HCT116 (cell line): ENCODE data around the gene BBX. TPM values are rescaled to one million over a fixed set of nuclear protein-coding genes. Genes with fewer than 3 reads are reported as not detected.

Source experiments
- ATAC-seq: fragments of 200-7000 bp; cut with Tn5 transposase; 2 replicates; pipeline ENCODE4 v1.9.1; 2020; ENCODE audit warnings: mild to moderate bottlenecking, moderate library complexity
- BruUV-seq: library from RNA; stranded (reverse); fragments of 400-500 nt; replicated peaks from 2 replicates; lab custom pipeline; 2021; lab: Mats Ljungman, UMichigan
- CTCF ChIA-PET: fragments of 300-600 bp; sonication (Branson Sonifier 250); formaldehyde crosslinking; loops from one replicate; lab custom pipeline; 2021; ENCODE audit warnings: antibody characterized with exemption; lab: Charles Lee
- POLR2A ChIA-PET: fragments of 300-600, 350-600 bp; sonication (Branson Sonifier 250); formaldehyde crosslinking; loops from one replicate; lab custom pipeline; 2021; ENCODE audit warnings: antibody characterized with exemption; lab: Charles Lee
- RAD21 ChIA-PET, 2 experiments: fragments of 300-600 bp; sonication (Branson Sonifier 250); formaldehyde crosslinking; loops; one replicate each; lab custom pipeline; 2023; ENCODE audit warnings: low total read pairs in 2 of 2; ENCODE audit not compliant: uncharacterized antibody in 2 of 2, unreplicated experiment in 2 of 2, low non-redundant PET in 1 of 2; lab: Charles Lee
- DNase-seq: peaks from one replicate; pipeline ENCODE4 v3.0.0-alpha.2; 2010; ENCODE audit warnings: low read depth, low spot score
- H2AFZ ChIP-seq: fragments of 200-600 bp; shearing (Covaris generic), sonication (generic); 2 replicates; pipeline ENCODE4 v1.6.1; 2017; ENCODE audit warnings: low read depth, mixed run types, mixed read lengths, antibody characterized with exemption, low read length; ENCODE audit not compliant: poor library complexity, severe bottlenecking
- H3K27ac ChIP-seq: 2 replicates; pipeline ENCODE4 v1.5.1; 2012; ENCODE audit warnings: low read depth, low read length
- H3K27me3 ChIP-seq: fragments of 200-600 bp; sonication (generic); 2 replicates; pipeline ENCODE4 v1.6.1; 2016; ENCODE audit warnings: mixed run types, low read length, mixed read lengths; ENCODE audit not compliant: insufficient read depth
- H3K36me3 ChIP-seq, 2 experiments: fragments of 200-500 bp in 1 of 2; fragments of 200-600 bp in 1 of 2; sonication (Bioruptor generic) in 1 of 2; sonication (generic) in 1 of 2; 2 replicates each; pipeline versions ENCODE4 v1.5.1 to v1.6.1; 2014 to 2016; ENCODE audit warnings: low read length in 2 of 2, inconsistent platforms in 1 of 2, mixed read lengths in 1 of 2, mixed run types in 1 of 2; ENCODE audit not compliant: insufficient read depth in 2 of 2, control insufficient read depth in 1 of 2
- H3K4me1 ChIP-seq, 2 experiments: fragments of 200-600 bp in 1 of 2; sonication (generic) in 1 of 2; 2 replicates each; pipeline versions ENCODE4 v1.5.1 to v1.6.1; 2012 to 2017; ENCODE audit warnings: low read length in 2 of 2, inconsistent platforms in 1 of 2, mild to moderate bottlenecking in 1 of 2, mixed read lengths in 1 of 2, mixed run types in 1 of 2, moderate library complexity in 1 of 2; ENCODE audit not compliant: insufficient read depth in 2 of 2, control insufficient read depth in 1 of 2
- H3K4me2 ChIP-seq: fragments of 200-600 bp; sonication (generic); 2 replicates; pipeline ENCODE4 v1.6.1; 2017; ENCODE audit warnings: mixed run types, low read length, mixed read lengths
- H3K4me3 ChIP-seq, 2 experiments: fragments of 200-600 bp in 1 of 2; sonication (generic) in 1 of 2; replicated peaks in 1 of 2; 2 replicates each; pipeline ENCODE4 v1.5.1; 2011 to 2016; ENCODE audit warnings: low read length in 2 of 2, control low read depth in 1 of 2, low read depth in 1 of 2, mild to moderate bottlenecking in 1 of 2, mixed read lengths in 1 of 2, mixed run types in 1 of 2
- H3K79me2 ChIP-seq: fragments of 200-600 bp; sonication (generic); 2 replicates; pipeline ENCODE4 v1.6.1; 2017; ENCODE audit warnings: mild to moderate bottlenecking, mixed run types, low read length, moderate library complexity, mixed read lengths; ENCODE audit not compliant: insufficient read depth
- H3K9ac ChIP-seq: fragments of 200-600 bp; sonication (generic); 2 replicates; pipeline ENCODE4 v1.6.1; 2016; ENCODE audit warnings: low read length, mixed read lengths
- H3K9me2 ChIP-seq: fragments of 200-600 bp; sonication (generic), shearing (Covaris generic); 2 replicates; pipeline ENCODE4 v1.6.1; 2017; ENCODE audit warnings: mixed run types, mild to moderate bottlenecking, moderate library complexity; ENCODE audit not compliant: insufficient read depth
- H3K9me3 ChIP-seq, 2 experiments: fragments of 200-500 bp in 1 of 2; fragments of 200-600 bp in 1 of 2; sonication (Bioruptor generic) in 1 of 2; sonication (generic) in 1 of 2; 2 replicates each; pipeline ENCODE4 v1.6.1; 2014 to 2017; ENCODE audit warnings: low read length in 2 of 2, mixed read lengths in 2 of 2, inconsistent platforms in 1 of 2, low read depth in 1 of 2, mild to moderate bottlenecking in 1 of 2, mixed run types in 1 of 2, moderate library complexity in 1 of 2; ENCODE audit not compliant: control insufficient read depth in 1 of 2, insufficient read depth in 1 of 2
- H4K20me1 ChIP-seq: fragments of 200-600 bp; sonication (generic), shearing (Covaris generic); 2 replicates; pipeline ENCODE4 v1.6.1; 2017; ENCODE audit warnings: mixed run types, mild to moderate bottlenecking, moderate library complexity; ENCODE audit not compliant: insufficient read depth
- CBX3 ChIP-seq: IDR thresholded peaks from 2 replicates; pipeline ENCODE4 v1.6.1; 2012; ENCODE audit warnings: low read depth
- EGR1 ChIP-seq: IDR thresholded peaks from 2 replicates; pipeline ENCODE4 v1.6.1; 2012; ENCODE audit warnings: low read depth
- ELF1 ChIP-seq: IDR thresholded peaks from 2 replicates; pipeline ENCODE4 v1.6.1; 2012; ENCODE audit warnings: low read depth, borderline replicate concordance
- EZH2phosphoT487 ChIP-seq: fragments of 200-600 bp; IDR thresholded peaks from 2 replicates; pipeline ENCODE4 v1.6.1; 2018; ENCODE audit warnings: antibody characterized with exemption, borderline replicate concordance
- JUND ChIP-seq: IDR thresholded peaks from 2 replicates; pipeline ENCODE4 v1.6.1; 2012
- POLR2A ChIP-seq: IDR thresholded peaks from 2 replicates; pipeline ENCODE4 v1.7.0; 2011; ENCODE audit warnings: borderline replicate concordance; ENCODE audit not compliant: insufficient read depth, insufficient read length; ENCODE audit errors: extremely low read depth
- RAD21 ChIP-seq: IDR thresholded peaks from 2 replicates; pipeline ENCODE4 v1.6.1; 2012; ENCODE audit warnings: low read depth, mild to moderate bottlenecking
- SIN3A ChIP-seq: IDR thresholded peaks from 2 replicates; pipeline ENCODE4 v1.6.1; 2012; ENCODE audit warnings: low read depth
- SP1 ChIP-seq: IDR thresholded peaks from 2 replicates; pipeline ENCODE4 v1.6.1; 2012; ENCODE audit warnings: low read depth
- TCF7L2 ChIP-seq: IDR thresholded peaks from 2 replicates; pipeline ENCODE4 v1.7.0; 2011; ENCODE audit warnings: borderline replicate concordance, inconsistent platforms; ENCODE audit not compliant: insufficient read depth, insufficient read length; ENCODE audit errors: extremely low read depth
- YY1 ChIP-seq: IDR thresholded peaks from 2 replicates; pipeline ENCODE4 v1.6.1; 2011; ENCODE audit warnings: low read length, low read depth, moderate library complexity, mild to moderate bottlenecking; ENCODE audit not compliant: insufficient replicate concordance; ENCODE audit errors: extremely low read depth
- ZFX ChIP-seq: fragments of 450-650 bp; IDR thresholded peaks from 2 replicates; pipeline ENCODE4 v1.6.1; 2017
- ZNF274 ChIP-seq: fragments of 200-500 bp; sonication (Bioruptor generic); IDR thresholded peaks from 2 replicates; pipeline ENCODE4 v1.6.1; 2014; ENCODE audit warnings: mild to moderate bottlenecking, low read depth, low read length, inconsistent platforms
- intact Hi-C: fragments of 100-400 bp; cut with micrococcal nuclease; formaldehyde crosslinking; loops from 2 replicates; pipeline ENCODE4 v1.10.0; 2022
- total RNA-seq: library from RNA; stranded (reverse); gene quantifications from one replicate; pipeline ENCODE4 v1.2.1, GENCODE V29; 2021; ENCODE audit not compliant: unreplicated experiment
- TF ChIP-seq, protein P1 (sequence below): IDR thresholded peaks from 2 replicates; pipeline ENCODE4 v1.6.1; 2012
- TF ChIP-seq, protein P2 (sequence below), 3 experiments: fragments of 200-600 bp in 1 of 3; sonication (generic) in 1 of 3; IDR thresholded peaks in 2 of 3; conservative IDR thresholded peaks in 1 of 3; 2 replicates each; pipeline ENCODE4 v1.5.1; 2012 to 2017; ENCODE audit warnings: low read depth in 2 of 3, low read length in 2 of 3, antibody characterized with exemption in 1 of 3, borderline replicate concordance in 1 of 3, control low read depth in 1 of 3, mild to moderate bottlenecking in 1 of 3, mixed read lengths in 1 of 3, mixed run types in 1 of 3, moderate library complexity in 1 of 3; ENCODE audit not compliant: insufficient read depth in 1 of 3

The BBX gene
- total RNA-seq, 1 experiment from 2014 or later: 55.6 TPM

DNA sequence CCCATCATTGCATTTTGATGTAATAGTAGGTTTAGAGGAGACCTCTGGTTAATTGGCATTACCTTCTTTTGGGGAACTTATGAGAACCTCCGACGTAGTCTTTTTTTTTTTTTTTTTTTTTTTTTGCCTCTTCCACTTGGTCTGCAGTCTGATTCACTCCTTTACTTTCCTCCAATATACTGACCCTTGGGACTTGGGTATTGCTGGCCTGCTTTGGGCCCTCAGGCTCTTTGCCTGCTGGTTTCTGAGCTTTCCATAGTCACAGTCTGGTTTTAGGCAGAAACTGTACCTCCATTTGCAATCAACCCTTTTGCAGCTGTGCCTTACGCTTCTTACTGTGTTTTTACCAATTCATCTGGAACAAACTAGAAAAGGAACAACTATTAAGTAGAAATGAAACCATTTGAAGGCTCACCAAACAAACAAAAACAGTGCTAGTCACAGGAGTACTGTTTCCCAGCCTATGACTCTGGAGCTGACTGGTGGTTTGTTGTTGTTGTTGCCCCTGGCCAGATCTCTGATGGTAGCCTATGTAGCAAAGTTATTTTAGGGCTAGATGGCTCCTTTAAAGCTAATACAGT lies 272.8 kb downstream of the BBX start:
- DNase-seq: no peak
- ChIA-PET CTCF (interaction anchor here (0.7 to 0.8 kb wide), 2 partner anchors 105 to 136 kb away, joined by 3 to 5 read pairs; no protein-coding TSS in a partner anchor), POLR2A (no interaction called here), RAD21 (interaction anchor here in 1 of 2 experiments (0.7 kb wide), 1 partner anchor 159 kb away, joined by 4 read pairs; no protein-coding TSS in a partner anchor)
- Histone ChIP-seq H3K4me2 (no peak overlapping the region), H3K36me3 (peaks cover 2% of the 10 kb centered on the region in 2 experiments; a peak in 1 of 4 replicates), H3K9me3 (no peaks in the 10 kb centered on the region), H3K9me2 (no peaks in the 10 kb centered on the region), H3K27me3 (no peaks in the 10 kb centered on the region), H3K79me2 (no peaks in the 10 kb centered on the region), H3K27ac (no peak overlapping the region), H4K20me1 (no peaks in the 10 kb centered on the region), H3K4me3 (no peak overlapping the region), H3K9ac (no peak overlapping the region), H3K4me1 (no peaks in the 10 kb centered on the region), H2AFZ (no peak overlapping the region)
- ATAC-seq: no peak
- TF ChIP-seq CBX3 (no peak), ZNF274 (no peak), RAD21 (no peak), ZFX (no peak), SP1 (no peak), POLR2A (no peak), YY1 (no peak), EZH2phosphoT487 (no peak), EGR1 (no peak), TCF7L2 (no peak), SIN3A (no peak), JUND (no peak), ELF1 (no peak)
- TF ChIP-seq, protein P1, sequence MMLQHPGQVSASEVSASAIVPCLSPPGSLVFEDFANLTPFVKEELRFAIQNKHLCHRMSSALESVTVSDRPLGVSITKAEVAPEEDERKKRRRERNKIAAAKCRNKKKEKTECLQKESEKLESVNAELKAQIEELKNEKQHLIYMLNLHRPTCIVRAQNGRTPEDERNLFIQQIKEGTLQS: no peak
- TF ChIP-seq, protein P2, sequence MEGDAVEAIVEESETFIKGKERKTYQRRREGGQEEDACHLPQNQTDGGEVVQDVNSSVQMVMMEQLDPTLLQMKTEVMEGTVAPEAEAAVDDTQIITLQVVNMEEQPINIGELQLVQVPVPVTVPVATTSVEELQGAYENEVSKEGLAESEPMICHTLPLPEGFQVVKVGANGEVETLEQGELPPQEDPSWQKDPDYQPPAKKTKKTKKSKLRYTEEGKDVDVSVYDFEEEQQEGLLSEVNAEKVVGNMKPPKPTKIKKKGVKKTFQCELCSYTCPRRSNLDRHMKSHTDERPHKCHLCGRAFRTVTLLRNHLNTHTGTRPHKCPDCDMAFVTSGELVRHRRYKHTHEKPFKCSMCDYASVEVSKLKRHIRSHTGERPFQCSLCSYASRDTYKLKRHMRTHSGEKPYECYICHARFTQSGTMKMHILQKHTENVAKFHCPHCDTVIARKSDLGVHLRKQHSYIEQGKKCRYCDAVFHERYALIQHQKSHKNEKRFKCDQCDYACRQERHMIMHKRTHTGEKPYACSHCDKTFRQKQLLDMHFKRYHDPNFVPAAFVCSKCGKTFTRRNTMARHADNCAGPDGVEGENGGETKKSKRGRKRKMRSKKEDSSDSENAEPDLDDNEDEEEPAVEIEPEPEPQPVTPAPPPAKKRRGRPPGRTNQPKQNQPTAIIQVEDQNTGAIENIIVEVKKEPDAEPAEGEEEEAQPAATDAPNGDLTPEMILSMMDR (IDR thresholded peaks at IDR 0.05 in 2 of 3, conservative IDR thresholded peaks at IDR 0.05 in 1 of 3; ENCODE audit: borderline replicate concordance in 1 of 3, insufficient read depth in 1 of 3, low read depth in 2 of 3, low read length in 2 of 3): no peak
- BruUV-seq: no TSS peak
- intact Hi-C loops: no loop called here
